ENCODE measurements around the gene ZNF665. TPM values are rescaled to one million over a fixed set of nuclear protein-coding genes. Genes with fewer than 3 reads are reported as not detected.
"Not testable (repeated sequence)": the region's sequence is repeated elsewhere in the genome, so short reads cannot be mapped to it uniquely, and the experiment has no call there.

The ZNF665 gene
- 10 to 100 TPM in 1 of 3 donors, 1 to 10 TPM in 2; 5.7 to 10.9 (median 9.0) TPM for polyA plus RNA-seq (ENCODE audit: insufficient read length in 3 of 3)

GRCh38 chr19:53192771-53193534 lies at the start of gene ZNF665:
TSS of gene ZNF665 (minus strand) at chr19:53193358. CDS start at chr19:53182898, 10,460 bp downstream.
- DNase-seq (ENCODE audit: low read depth in 3 of 3, low spot score in 2 of 3): peak in 1 of 3 donors; percentile 79

- no peak for DNase-seq (ENCODE audit: low read depth in 3 of 3, low spot score in 2 of 3)
These were observed 44.1 kb upstream of the ZNF665 start for GRCh38 chr19:53237114-53237777.

- no peak for DNase-seq (ENCODE audit: low read depth in 3 of 3, low spot score in 2 of 3)
These were observed 31.4 kb upstream of the ZNF665 start for GRCh38 chr19:53224606-53225005.

- DNase-seq (ENCODE audit: low read depth in 3 of 3, low spot score in 2 of 3): not testable (repeated sequence)
These were observed 29.6 kb upstream of the ZNF665 start for GRCh38 chr19:53222716-53223115.

GRCh38 chr19:53212703-53213320 lies 19.7 kb upstream of the ZNF665 start:
- DNase-seq (ENCODE audit: low read depth in 3 of 3, low spot score in 2 of 3): no peak

- not testable (repeated sequence) for DNase-seq (ENCODE audit: low read depth in 3 of 3, low spot score in 2 of 3)
These were observed 18.4 kb upstream of the ZNF665 start for GRCh38 chr19:53211554-53211953.

GRCh38 chr19:53196777-53197396 lies 3.7 kb upstream of the ZNF665 start:
- peak; percentile 64 to 87 (median 85) for DNase-seq (ENCODE audit: low read depth in 3 of 3, low spot score in 2 of 3)

GRCh38 chr19:53195265-53195903 lies 2.2 kb upstream of the ZNF665 start:
- DNase-seq (ENCODE audit: low read depth in 3 of 3, low spot score in 2 of 3): peak; percentile 76 to 83 (median 80)

GRCh38 chr19:53193535-53194222 lies 521 bp upstream of the ZNF665 start:
- no peak for DNase-seq (ENCODE audit: low read depth in 3 of 3, low spot score in 2 of 3)

GRCh38 chr19:53190253-53190652 lies 2.9 kb downstream of the ZNF665 start:
- DNase-seq (ENCODE audit: low read depth in 3 of 3, low spot score in 2 of 3): no peak

- DNase-seq (ENCODE audit: low read depth in 3 of 3, low spot score in 2 of 3): not testable (repeated sequence)
These were observed 3.4 kb downstream of the ZNF665 start for GRCh38 chr19:53189691-53190198.

GRCh38 chr19:53185155-53185882 lies 7.8 kb downstream of the ZNF665 start:
- not testable (repeated sequence) for DNase-seq (ENCODE audit: low read depth in 3 of 3, low spot score in 2 of 3)

- no peak for DNase-seq (ENCODE audit: low read depth in 3 of 3, low spot score in 2 of 3)
These were observed 9.9 kb downstream of the ZNF665 start for GRCh38 chr19:53183146-53183764.

- no peak for DNase-seq (ENCODE audit: low read depth in 3 of 3, low spot score in 2 of 3)
These were observed 11.0 kb downstream of the ZNF665 start for GRCh38 chr19:53182202-53182601.

GRCh38 chr19:53177986-53178385 lies 15.2 kb downstream of the ZNF665 start:
- DNase-seq (ENCODE audit: low read depth in 3 of 3, low spot score in 2 of 3): no peak

GRCh38 chr19:53172889-53173288 lies 20.3 kb downstream of the ZNF665 start:
- DNase-seq (ENCODE audit: low read depth in 3 of 3, low spot score in 2 of 3): no peak

- DNase-seq (ENCODE audit: low read depth in 3 of 3, low spot score in 2 of 3): no peak
These were observed 27.5 kb downstream of the ZNF665 start for GRCh38 chr19:53165691-53166091.

GRCh38 chr19:53161123-53161522 lies 32.0 kb downstream of the ZNF665 start:
- DNase-seq (ENCODE audit: low read depth in 3 of 3, low spot score in 2 of 3): no peak

GRCh38 chr19:53160350-53160749 lies 32.8 kb downstream of the ZNF665 start:
- DNase-seq (ENCODE audit: low read depth in 3 of 3, low spot score in 2 of 3): no peak

Measured in right renal cortex interstitium (tissue), 3 donors.